HepG2 (cell line): ENCODE data around the gene TDRD9. TPM values are rescaled to one million over a fixed set of nuclear protein-coding genes. Genes with fewer than 3 reads are reported as not detected.

Experiments
- DMAP1 ChIP-seq: IDR thresholded peaks from 2 replicates; pipeline ENCODE4 v1.6.1; 2016
- ETV6 ChIP-seq: sonication (generic); formaldehyde crosslinking; conservative IDR thresholded peaks from 2 replicates; pipeline ENCODE4 v1.4.0; 2020; ENCODE audit warnings: missing genetic modification reagents
- GATAD2A ChIP-seq: IDR thresholded peaks from 2 replicates; pipeline ENCODE4 v1.6.1; 2016
- HIVEP1 ChIP-seq: sonication (generic); formaldehyde crosslinking; IDR thresholded peaks from 2 replicates; pipeline ENCODE4 v1.4.0; 2020; ENCODE audit warnings: mild to moderate bottlenecking, missing genetic modification reagents
- HNF4A ChIP-seq: sonication (generic); formaldehyde crosslinking; IDR thresholded peaks from 2 replicates; pipeline ENCODE4 v1.4.0; 2020; ENCODE audit warnings: missing genetic modification reagents
- HOXA9 ChIP-seq: sonication (generic); formaldehyde crosslinking; IDR thresholded peaks from 2 replicates; pipeline ENCODE4 v1.8.1; 2022; ENCODE audit warnings: missing genetic modification reagents, mild to moderate bottlenecking, moderate library complexity, borderline replicate concordance
- MEF2D ChIP-seq: sonication (generic); formaldehyde crosslinking; IDR thresholded peaks from 2 replicates; pipeline ENCODE4 v1.5.1; 2020; ENCODE audit warnings: mild to moderate bottlenecking, missing genetic modification reagents
- NAIF1 ChIP-seq: sonication (generic); formaldehyde crosslinking; IDR thresholded peaks from 2 replicates; pipeline ENCODE4 v1.5.0; 2020; ENCODE audit warnings: mild to moderate bottlenecking, missing genetic modification reagents, borderline replicate concordance
- NFATC3 ChIP-seq: sonication (generic); formaldehyde crosslinking; IDR thresholded peaks from 2 replicates; pipeline ENCODE4 v1.5.1; 2020; ENCODE audit warnings: mild to moderate bottlenecking, missing genetic modification reagents
- NONO ChIP-seq, 2 experiments: fragments of 450-650 bp in 1 of 2; sonication (generic) in 1 of 2; formaldehyde crosslinking in 1 of 2; IDR thresholded peaks in 1 of 2; conservative IDR thresholded peaks in 1 of 2; 2 replicates each; pipeline versions ENCODE4 v1.6.1 to v1.8.0; 2017 to 2022; ENCODE audit warnings: mild to moderate bottlenecking in 1 of 2, missing genetic modification reagents in 1 of 2, moderate library complexity in 1 of 2
- ZBTB38 ChIP-seq: sonication (generic); formaldehyde crosslinking; IDR thresholded peaks from 2 replicates; pipeline ENCODE4 v1.5.1; 2020; ENCODE audit warnings: mild to moderate bottlenecking, missing genetic modification reagents
- ZFAT ChIP-seq: sonication (generic); formaldehyde crosslinking; conservative IDR thresholded peaks from 2 replicates; pipeline ENCODE4 v1.8.1; 2023; ENCODE audit warnings: missing genetic modification reagents, inconsistent platforms
- ZFP82 ChIP-seq: sonication (generic); formaldehyde crosslinking; IDR thresholded peaks from 2 replicates; pipeline ENCODE4 v1.5.1; 2020; ENCODE audit warnings: mild to moderate bottlenecking, missing genetic modification reagents, borderline replicate concordance
- ZNF274 ChIP-seq: sonication (generic); formaldehyde crosslinking; IDR thresholded peaks from 2 replicates; pipeline ENCODE4 v1.5.1; 2020; ENCODE audit warnings: mild to moderate bottlenecking, missing genetic modification reagents
- ZNF350 ChIP-seq: sonication (generic); formaldehyde crosslinking; IDR thresholded peaks from 2 replicates; pipeline ENCODE4 v1.4.0; 2020; ENCODE audit warnings: mild to moderate bottlenecking, low read depth, missing genetic modification reagents, borderline replicate concordance
- ZNF547 ChIP-seq: sonication (generic); formaldehyde crosslinking; IDR thresholded peaks from 2 replicates; pipeline ENCODE4 v1.5.1; 2020; ENCODE audit warnings: mild to moderate bottlenecking, missing genetic modification reagents
- ZNF644 ChIP-seq: IDR thresholded peaks from 2 replicates; pipeline ENCODE4 v1.6.1; 2016; ENCODE audit warnings: low read depth
- ZNF746 ChIP-seq: sonication (generic); formaldehyde crosslinking; IDR thresholded peaks from 2 replicates; pipeline ENCODE4 v1.8.0; 2022; ENCODE audit warnings: mild to moderate bottlenecking, missing genetic modification reagents
- polyA plus RNA-seq, 8 experiments: library from polyadenylated mRNA; depleted of rRNA in 3 of 8; stranded (reverse) in 7 of 8; unstranded in 1 of 8; fragments of >200 nt; fragmentation: Illumina TruSeq in 4 of 8; extraction: Trizol in 4 of 8; gene quantifications; 2 replicates each; pipeline versions ENCODE4 v1.2.1 to v1.2.3, GENCODE V29; 2011 to 2016; ENCODE audit warnings: low read depth in 4 of 8, missing spikeins in 1 of 8, mixed read lengths in 1 of 8; ENCODE audit not compliant: insufficient read depth in 1 of 8
- total RNA-seq, 5 experiments: library from RNA; depleted of rRNA; stranded (reverse); fragments of >200 nt; fragmentation: Illumina TruSeq; extraction: Trizol; gene quantifications; 2 replicates each; pipeline ENCODE4 v1.2.3, GENCODE V29; 2016; ENCODE audit warnings: low read depth in 1 of 5
- TF ChIP-seq, protein P1 (sequence below): sonication (generic); formaldehyde crosslinking; IDR thresholded peaks from 2 replicates; pipeline ENCODE4 v1.5.1; 2020; ENCODE audit warnings: mild to moderate bottlenecking, missing genetic modification reagents, moderate library complexity
- TF ChIP-seq, protein P2 (sequence below): sonication (generic); formaldehyde crosslinking; IDR thresholded peaks from 2 replicates; pipeline ENCODE4 v1.5.1; 2020; ENCODE audit warnings: mild to moderate bottlenecking, missing genetic modification reagents, moderate library complexity
- TF ChIP-seq, protein P3 (sequence below): IDR thresholded peaks from 2 replicates; pipeline ENCODE4 v1.6.1; 2016; ENCODE audit warnings: control low read depth
- TF ChIP-seq, protein P4 (sequence below): sonication (generic); formaldehyde crosslinking; IDR thresholded peaks from 2 replicates; pipeline ENCODE4 v1.5.1; 2020; ENCODE audit warnings: missing genetic modification reagents, mild to moderate bottlenecking, borderline replicate concordance

The TDRD9 gene
- total and polyA plus RNA-seq, 2 of the 13 experiments (the other 11 are each of a cell fraction or from before 2014, with no cell fraction given), result not detected

DNA sequence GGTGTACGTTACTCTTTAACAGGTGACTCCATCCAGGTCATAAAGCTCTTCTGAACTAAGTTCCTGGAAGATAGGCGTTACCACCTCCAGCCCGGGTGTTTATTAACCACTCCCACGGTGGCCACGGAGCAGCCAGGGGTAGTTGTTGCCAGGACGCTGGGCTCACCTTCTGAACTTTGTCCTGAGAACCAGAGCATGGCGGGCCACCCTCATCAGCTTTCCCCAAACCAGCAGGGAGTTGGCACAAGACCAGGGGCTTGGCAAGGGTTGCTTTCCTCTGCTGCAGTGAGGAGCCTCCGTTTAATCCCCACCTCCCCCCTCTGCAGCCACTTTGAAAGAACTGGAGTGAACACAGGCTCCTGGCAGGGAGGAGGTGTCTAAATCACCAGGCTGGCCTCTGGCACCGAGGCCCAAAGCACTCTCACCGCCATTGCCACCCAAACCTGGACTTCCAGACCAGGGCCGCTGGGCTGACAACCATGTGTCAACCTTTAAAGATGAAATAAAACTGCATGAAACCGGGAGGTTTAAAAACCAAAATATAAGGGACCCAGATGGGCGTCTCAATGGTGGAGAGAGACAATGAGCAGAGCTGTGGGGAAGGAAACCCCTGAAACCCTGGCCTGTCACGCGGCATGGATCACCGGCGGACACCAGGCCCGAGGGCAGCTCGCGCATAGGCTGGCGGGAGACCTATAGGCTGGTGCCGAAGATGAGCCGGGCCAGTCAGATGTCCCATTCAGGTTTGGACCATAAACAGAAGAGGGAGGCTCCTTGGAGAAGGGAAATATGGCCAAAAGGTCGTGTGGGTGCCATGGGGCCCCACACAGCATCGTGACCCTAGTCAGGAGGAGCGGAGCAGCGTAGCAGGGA, 30.9 kb upstream of the TDRD9 start (continued):
- TF ChIP-seq, protein P1, sequence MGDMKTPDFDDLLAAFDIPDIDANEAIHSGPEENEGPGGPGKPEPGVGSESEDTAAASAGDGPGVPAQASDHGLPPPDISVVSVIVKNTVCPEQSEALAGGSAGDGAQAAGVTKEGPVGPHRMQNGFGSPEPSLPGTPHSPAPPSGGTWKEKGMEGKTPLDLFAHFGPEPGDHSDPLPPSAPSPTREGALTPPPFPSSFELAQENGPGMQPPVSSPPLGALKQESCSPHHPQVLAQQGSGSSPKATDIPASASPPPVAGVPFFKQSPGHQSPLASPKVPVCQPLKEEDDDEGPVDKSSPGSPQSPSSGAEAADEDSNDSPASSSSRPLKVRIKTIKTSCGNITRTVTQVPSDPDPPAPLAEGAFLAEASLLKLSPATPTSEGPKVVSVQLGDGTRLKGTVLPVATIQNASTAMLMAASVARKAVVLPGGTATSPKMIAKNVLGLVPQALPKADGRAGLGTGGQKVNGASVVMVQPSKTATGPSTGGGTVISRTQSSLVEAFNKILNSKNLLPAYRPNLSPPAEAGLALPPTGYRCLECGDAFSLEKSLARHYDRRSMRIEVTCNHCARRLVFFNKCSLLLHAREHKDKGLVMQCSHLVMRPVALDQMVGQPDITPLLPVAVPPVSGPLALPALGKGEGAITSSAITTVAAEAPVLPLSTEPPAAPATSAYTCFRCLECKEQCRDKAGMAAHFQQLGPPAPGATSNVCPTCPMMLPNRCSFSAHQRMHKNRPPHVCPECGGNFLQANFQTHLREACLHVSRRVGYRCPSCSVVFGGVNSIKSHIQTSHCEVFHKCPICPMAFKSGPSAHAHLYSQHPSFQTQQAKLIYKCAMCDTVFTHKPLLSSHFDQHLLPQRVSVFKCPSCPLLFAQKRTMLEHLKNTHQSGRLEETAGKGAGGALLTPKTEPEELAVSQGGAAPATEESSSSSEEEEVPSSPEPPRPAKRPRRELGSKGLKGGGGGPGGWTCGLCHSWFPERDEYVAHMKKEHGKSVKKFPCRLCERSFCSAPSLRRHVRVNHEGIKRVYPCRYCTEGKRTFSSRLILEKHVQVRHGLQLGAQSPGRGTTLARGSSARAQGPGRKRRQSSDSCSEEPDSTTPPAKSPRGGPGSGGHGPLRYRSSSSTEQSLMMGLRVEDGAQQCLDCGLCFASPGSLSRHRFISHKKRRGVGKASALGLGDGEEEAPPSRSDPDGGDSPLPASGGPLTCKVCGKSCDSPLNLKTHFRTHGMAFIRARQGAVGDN (CRISPR knock-in tag), result peak; percentile 67
- TF ChIP-seq NONO (IDR thresholded peaks at IDR 0.05) (no peak), NONO (CRISPR knock-in tag; conservative IDR thresholded peaks at IDR 0.05) (0 out of 2 replicates have a peak, but pooled peaks have one; percentile 16), ZNF644 (CRISPR knock-in tag) (0 out of 2 replicates have a peak, but pooled peaks have one; percentile 31), DMAP1 (CRISPR knock-in tag) (no peak), MEF2D (no peak), ZNF274 (CRISPR knock-in tag) (no peak), ZFP82 (CRISPR knock-in tag) (no peak), HIVEP1 (CRISPR knock-in tag) (no peak), ETV6 (no peak), HNF4A (CRISPR knock-in tag) (peak; percentile 78), ZFAT (no peak), ZNF746 (CRISPR knock-in tag) (no peak), HOXA9 (CRISPR knock-in tag) (no peak), ZNF350 (CRISPR knock-in tag) (0 out of 2 replicates have a peak, but pooled peaks have one; percentile 8), ZNF547 (CRISPR knock-in tag) (no peak), GATAD2A (CRISPR knock-in tag) (peak; percentile 38), NAIF1 (CRISPR knock-in tag) (no peak), ZBTB38 (CRISPR knock-in tag) (no peak), NFATC3 (CRISPR knock-in tag) (no peak)
- TF ChIP-seq, protein P2, sequence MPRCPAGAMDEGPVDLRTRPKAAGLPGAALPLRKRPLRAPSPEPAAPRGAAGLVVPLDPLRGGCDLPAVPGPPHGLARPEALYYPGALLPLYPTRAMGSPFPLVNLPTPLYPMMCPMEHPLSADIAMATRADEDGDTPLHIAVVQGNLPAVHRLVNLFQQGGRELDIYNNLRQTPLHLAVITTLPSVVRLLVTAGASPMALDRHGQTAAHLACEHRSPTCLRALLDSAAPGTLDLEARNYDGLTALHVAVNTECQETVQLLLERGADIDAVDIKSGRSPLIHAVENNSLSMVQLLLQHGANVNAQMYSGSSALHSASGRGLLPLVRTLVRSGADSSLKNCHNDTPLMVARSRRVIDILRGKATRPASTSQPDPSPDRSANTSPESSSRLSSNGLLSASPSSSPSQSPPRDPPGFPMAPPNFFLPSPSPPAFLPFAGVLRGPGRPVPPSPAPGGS, result no peak
- TF ChIP-seq, protein P3, sequence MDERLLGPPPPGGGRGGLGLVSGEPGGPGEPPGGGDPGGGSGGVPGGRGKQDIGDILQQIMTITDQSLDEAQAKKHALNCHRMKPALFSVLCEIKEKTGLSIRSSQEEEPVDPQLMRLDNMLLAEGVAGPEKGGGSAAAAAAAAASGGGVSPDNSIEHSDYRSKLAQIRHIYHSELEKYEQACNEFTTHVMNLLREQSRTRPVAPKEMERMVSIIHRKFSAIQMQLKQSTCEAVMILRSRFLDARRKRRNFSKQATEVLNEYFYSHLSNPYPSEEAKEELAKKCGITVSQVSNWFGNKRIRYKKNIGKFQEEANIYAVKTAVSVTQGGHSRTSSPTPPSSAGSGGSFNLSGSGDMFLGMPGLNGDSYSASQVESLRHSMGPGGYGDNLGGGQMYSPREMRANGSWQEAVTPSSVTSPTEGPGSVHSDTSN (CRISPR knock-in tag), result no peak
- TF ChIP-seq, protein P4, sequence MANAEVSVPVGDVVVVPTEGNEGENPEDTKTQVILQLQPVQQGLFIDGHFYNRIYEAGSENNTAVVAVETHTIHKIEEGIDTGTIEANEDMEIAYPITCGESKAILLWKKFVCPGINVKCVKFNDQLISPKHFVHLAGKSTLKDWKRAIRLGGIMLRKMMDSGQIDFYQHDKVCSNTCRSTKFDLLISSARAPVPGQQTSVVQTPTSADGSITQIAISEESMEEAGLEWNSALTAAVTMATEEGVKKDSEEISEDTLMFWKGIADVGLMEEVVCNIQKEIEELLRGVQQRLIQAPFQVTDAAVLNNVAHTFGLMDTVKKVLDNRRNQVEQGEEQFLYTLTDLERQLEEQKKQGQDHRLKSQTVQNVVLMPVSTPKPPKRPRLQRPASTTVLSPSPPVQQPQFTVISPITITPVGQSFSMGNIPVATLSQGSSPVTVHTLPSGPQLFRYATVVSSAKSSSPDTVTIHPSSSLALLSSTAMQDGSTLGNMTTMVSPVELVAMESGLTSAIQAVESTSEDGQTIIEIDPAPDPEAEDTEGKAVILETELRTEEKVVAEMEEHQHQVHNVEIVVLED (CRISPR knock-in tag), result no peak
